Psoas muscle (tissue), 8 donors: ENCODE measurements around the gene GDF2. TPM values are rescaled to one million over a fixed set of nuclear protein-coding genes. Genes with fewer than 3 reads are reported as not detected.

ENCODE experiments used
- ATAC-seq, 4 donors: fragments of 200-7000 bp; cut with Tn5 transposase; one replicate each; pipeline ENCODE4 v1.9.1; 2020; ENCODE audit warnings: moderate library complexity in 3 of 4, mild to moderate bottlenecking in 2 of 4
- DNase-seq, 2 donors: peaks; one replicate each; pipeline ENCODE4 v3.0.0-alpha.2; 2020
- H3K27ac ChIP-seq: fragments of 200-600 bp; one replicate; pipeline ENCODE4 v1.8.0; 2022
- H3K27me3 ChIP-seq, 3 donors: fragments of 200-600 bp in 1 of 3; one replicate each; pipeline versions ENCODE4 v1.6.1 to v1.8.0; 2013 to 2022; ENCODE audit warnings: low read length in 2 of 3, mild to moderate bottlenecking in 2 of 3, moderate library complexity in 1 of 3; ENCODE audit not compliant: insufficient read depth in 3 of 3
- H3K36me3 ChIP-seq, 2 donors: fragments of 200-600 bp in 1 of 2; one replicate each; pipeline versions ENCODE4 v1.6.1 to v1.8.0; 2013 to 2022; ENCODE audit warnings: low read depth in 1 of 2, mild to moderate bottlenecking in 1 of 2, moderate library complexity in 1 of 2; ENCODE audit not compliant: insufficient read depth in 1 of 2
- H3K4me1 ChIP-seq: fragments of 200-600 bp; one replicate; pipeline ENCODE4 v1.8.0; 2022
- H3K4me3 ChIP-seq: fragments of 200-600 bp; one replicate; pipeline ENCODE4 v1.8.0; 2022; ENCODE audit warnings: mild to moderate bottlenecking
- H3K9me3 ChIP-seq: fragments of 200-600 bp; one replicate; pipeline ENCODE4 v1.8.0; 2022
- WGBS, 3 donors: extraction: QIAGEN DNeasy Blood & Tissue Kit; methylation state at CpG; one replicate each; pipeline versions ENCODE4 v1.1.6 to v1.1.7; 2013; 5-methylcytosine and 5-hydroxymethylcytosine counted together
- intact Hi-C, 2 donors: fragments of 100-400 bp; cut with DNase I; formaldehyde crosslinking; loops; one replicate each; pipeline versions ENCODE4 v1.11.0 to v1.14.2; 2022
- polyA plus RNA-seq, 3 donors: library from polyadenylated mRNA; stranded (reverse); fragments of 200-250 nt; gene quantifications; one replicate each; pipeline ENCODE4 v1.2.3, GENCODE V29; 2013
- total RNA-seq, 4 donors: library from RNA; stranded (reverse); fragmentation: NEBNext Ultra II Directional in 2 of 4; extraction: Animal tissue kit (Norgen Biotek cat#: 25700) in 2 of 4; gene quantifications; one replicate each; pipeline versions ENCODE4 v1.2.1 to v1.2.4, GENCODE V29; 2021 to 2023
- TF ChIP-seq, protein P1 (sequence below): fragments of 200-600 bp; IDR thresholded peaks from one replicate; pipeline ENCODE4 v1.8.0; 2022; ENCODE audit warnings: antibody characterized with exemption
- donor health status: healthy with polysubstance abuse.
- donor health status: DM: no; HTN: no; CAD: no; lungs with moderate emphysema.
- donor health status: Bipolar disorder and iron deficiency.
- donor health status: healthy.
- donor health status: DM: yes; HTN: yes; CAD: no.
- donor health status: DM: no; HTN: no; CAD: no.
- donor health status: DM: no; HTN: no; CAD: no.
- donor health status: DM: yes; HTN: yes; CAD: no.

GDF2 gene
- total and polyA plus RNA-seq, 7 donors: not detected

GRCh38 chr10:47361293-47361692 lies 39.0 kb downstream of the GDF2 start:
- intact Hi-C loops: no loop called here
- H3K27ac ChIP-seq: no peak overlapping the region
- no peaks in the 10 kb centered on the region for H3K4me1 ChIP-seq
- no peaks in the 10 kb centered on the region for H3K27me3 ChIP-seq
- H3K9me3 ChIP-seq: no peaks in the 10 kb centered on the region
- WGBS, 3 donors: 62 to 65% (median 65%) methylated on average over 9 of the region's 9 CpGs
- ATAC-seq: peak in 3 of 4 donors; percentile 47 to 63 (median 51)
- H3K36me3 ChIP-seq: no peaks in the 10 kb centered on the region
- TF ChIP-seq, protein P1, sequence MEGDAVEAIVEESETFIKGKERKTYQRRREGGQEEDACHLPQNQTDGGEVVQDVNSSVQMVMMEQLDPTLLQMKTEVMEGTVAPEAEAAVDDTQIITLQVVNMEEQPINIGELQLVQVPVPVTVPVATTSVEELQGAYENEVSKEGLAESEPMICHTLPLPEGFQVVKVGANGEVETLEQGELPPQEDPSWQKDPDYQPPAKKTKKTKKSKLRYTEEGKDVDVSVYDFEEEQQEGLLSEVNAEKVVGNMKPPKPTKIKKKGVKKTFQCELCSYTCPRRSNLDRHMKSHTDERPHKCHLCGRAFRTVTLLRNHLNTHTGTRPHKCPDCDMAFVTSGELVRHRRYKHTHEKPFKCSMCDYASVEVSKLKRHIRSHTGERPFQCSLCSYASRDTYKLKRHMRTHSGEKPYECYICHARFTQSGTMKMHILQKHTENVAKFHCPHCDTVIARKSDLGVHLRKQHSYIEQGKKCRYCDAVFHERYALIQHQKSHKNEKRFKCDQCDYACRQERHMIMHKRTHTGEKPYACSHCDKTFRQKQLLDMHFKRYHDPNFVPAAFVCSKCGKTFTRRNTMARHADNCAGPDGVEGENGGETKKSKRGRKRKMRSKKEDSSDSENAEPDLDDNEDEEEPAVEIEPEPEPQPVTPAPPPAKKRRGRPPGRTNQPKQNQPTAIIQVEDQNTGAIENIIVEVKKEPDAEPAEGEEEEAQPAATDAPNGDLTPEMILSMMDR: peak; percentile 51
- DNase-seq: peak in 1 of 2 donors; percentile 50
- no peak overlapping the region for H3K4me3 ChIP-seq

DNA sequence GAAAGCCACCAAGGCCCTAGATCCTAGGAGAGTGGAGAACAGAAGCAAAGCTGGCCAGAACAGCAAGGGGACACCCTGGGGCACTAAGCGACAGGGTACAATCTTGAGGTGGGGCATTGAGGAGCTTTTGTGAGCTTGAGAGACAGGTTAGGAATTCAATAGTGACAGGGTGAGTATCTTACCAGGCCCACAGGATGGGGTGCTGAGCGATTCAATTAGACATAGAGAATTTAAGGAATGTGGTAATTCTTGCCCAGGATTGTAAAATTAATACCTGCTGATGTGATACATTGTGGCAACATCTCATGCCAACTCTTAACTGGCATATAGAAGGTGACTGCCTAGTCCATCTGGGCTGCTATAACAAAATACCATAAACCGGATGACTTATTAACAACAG lies 39.9 kb downstream of the GDF2 start:
- intact Hi-C loops: no loop called here
- H3K27me3 ChIP-seq: no peaks in the 10 kb centered on the region
- no peaks in the 10 kb centered on the region for H3K9me3 ChIP-seq
- H3K4me3 ChIP-seq: no peak overlapping the region
- DNase-seq: peak in 1 of 2 donors; percentile 15
- no peaks in the 10 kb centered on the region for H3K36me3 ChIP-seq
- no peaks in the 10 kb centered on the region for H3K4me1 ChIP-seq
- 46 to 59% (median 54%) methylated on average over 3 of the region's 3 CpGs for WGBS, 3 donors
- H3K27ac ChIP-seq: no peak overlapping the region
- TF ChIP-seq, protein P1: no peak
- ATAC-seq: no peak

DNA sequence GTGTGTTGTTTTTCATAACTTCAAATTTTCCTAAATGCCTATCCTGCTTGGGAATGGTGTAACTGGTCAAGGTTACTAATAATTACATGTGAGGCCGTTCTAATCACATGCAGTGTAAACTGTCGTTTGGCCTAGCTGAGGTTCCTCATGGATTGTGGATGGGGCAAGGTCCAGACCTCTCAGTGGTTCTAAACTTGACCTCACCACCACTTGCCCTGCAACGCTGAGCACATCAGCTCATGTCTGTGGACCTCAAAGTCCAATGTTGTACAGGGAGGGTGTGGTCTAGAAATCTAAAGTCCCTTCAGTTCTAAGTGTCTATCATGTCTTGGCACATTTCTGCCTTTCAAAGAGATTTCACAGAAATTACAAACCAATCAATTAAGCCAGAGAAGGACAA lies 41.5 kb downstream of the GDF2 start:
- peak in 1 of 2 donors; percentile 21 for DNase-seq
- intact Hi-C loops: no loop called here

GRCh38 chr10:47364366-47364765 lies 42.1 kb downstream of the GDF2 start:
- Histone ChIP-seq H3K27me3 (no peaks in the 10 kb centered on the region), H3K4me3 (no peak overlapping the region), H3K36me3 (no peaks in the 10 kb centered on the region), H3K9me3 (no peaks in the 10 kb centered on the region), H3K27ac (peak overlapping the region; percentile 31), H3K4me1 (no peaks in the 10 kb centered on the region)
- ATAC-seq: peak in 3 of 4 donors; percentile 72 to 88 (median 76)
- TF ChIP-seq, protein P1: no peak
- 28 to 39% (median 29%) methylated on average over 4 of the region's 4 CpGs for WGBS, 3 donors
- DNase-seq: peak in 1 of 2 donors; percentile 8
- intact Hi-C loops: no loop called here

More for the DNA sequence above, 41.5 kb downstream of the GDF2 start:
- Histone ChIP-seq H3K4me3 (no peak overlapping the region), H3K27ac (no peak overlapping the region), H3K9me3 (no peaks in the 10 kb centered on the region), H3K27me3 (no peaks in the 10 kb centered on the region), H3K4me1 (no peaks in the 10 kb centered on the region), H3K36me3 (no peaks in the 10 kb centered on the region)
- TF ChIP-seq, protein P1: no peak
- WGBS, 3 donors: 80 to 86% (median 85%) methylated on average over 3 of the region's 3 CpGs
- no peak for ATAC-seq

GRCh38 chr10:47364911-47365310 lies 42.7 kb downstream of the GDF2 start:
- Histone ChIP-seq H3K9me3 (no peaks in the 10 kb centered on the region), H3K36me3 (no peaks in the 10 kb centered on the region), H3K4me1 (no peaks in the 10 kb centered on the region), H3K27me3 (no peaks in the 10 kb centered on the region), H3K4me3 (no peak overlapping the region), H3K27ac (peak overlapping the region; percentile 31)
- 88 to 92% (median 90%) methylated on average over 6 of the region's 6 CpGs for WGBS, 3 donors
- TF ChIP-seq, protein P1: no peak
- DNase-seq: peak in 1 of 2 donors; percentile 26
- ATAC-seq: no peak
- intact Hi-C loops: no loop called here
